ENCODE results near the gene CPLANE1.

GRCh38 chr5:37211661-37212060 is 37.5 kb downstream of the CPLANE1 start:
- no peak for TF ChIP-seq POLR2A (IDR thresholded peaks at IDR 0.05; ENCODE audit: low read depth, low read length)
- TF ChIP-seq EZH2 (IDR thresholded peaks at IDR 0.05; ENCODE audit: borderline replicate concordance, low read depth, low read length, severe bottlenecking): no peak
- no peak for TF ChIP-seq CTCF (IDR thresholded peaks at IDR 0.05; ENCODE audit: extremely low read depth in 1 of 2, insufficient read depth in 1 of 2, low read depth in 1 of 2, low read length in 2 of 2)
- TF ChIP-seq POLR2AphosphoS5 (IDR thresholded peaks at IDR 0.05; ENCODE audit: insufficient read depth, low read depth, low read length): no peak
- TF ChIP-seq JUN (IDR thresholded peaks at IDR 0.05; ENCODE audit: borderline replicate concordance, insufficient read depth, insufficient read length, low read depth): no peak
- TF ChIP-seq MAX (IDR thresholded peaks at IDR 0.05; ENCODE audit: insufficient read depth, insufficient read length): no peak
